Fibroblast of lung (primary cell): ENCODE data around the gene GLB1L. TPM values are rescaled to one million over a fixed set of nuclear protein-coding genes. Genes with fewer than 3 reads are reported as not detected.
"Not testable (repeated sequence)": the region's sequence is repeated elsewhere in the genome, so short reads cannot be mapped to it uniquely, and the experiment has no call there.

Source experiments
- DNase-seq, 2 donors: peaks; one replicate each; pipeline versions ENCODE4 v3.0.0 to v3.0.0-alpha.2; 2010; ENCODE audit warnings: low read depth in 2 of 2
- H2AFZ ChIP-seq: 2 replicates; pipeline ENCODE4 v1.5.1; 2012; ENCODE audit warnings: low read length, control low read depth, inconsistent platforms
- H3K27ac ChIP-seq: 2 replicates; pipeline ENCODE4 v1.5.1; 2011; ENCODE audit warnings: low read length, control low read depth; ENCODE audit not compliant: insufficient read depth
- H3K27me3 ChIP-seq: 2 replicates; pipeline ENCODE4 v1.5.1; 2011; ENCODE audit warnings: mild to moderate bottlenecking, low read length; ENCODE audit not compliant: control insufficient read depth, insufficient read depth
- H3K36me3 ChIP-seq: 2 replicates; pipeline ENCODE4 v1.5.1; 2011; ENCODE audit warnings: low read length; ENCODE audit not compliant: control insufficient read depth, insufficient read depth
- H3K4me1 ChIP-seq: 2 replicates; pipeline ENCODE4 v1.5.1; 2011; ENCODE audit warnings: low read length; ENCODE audit not compliant: control insufficient read depth, insufficient read depth; ENCODE audit errors: extremely low read depth
- H3K4me2 ChIP-seq: 2 replicates; pipeline ENCODE4 v1.5.1; 2011; ENCODE audit warnings: low read length, control low read depth; ENCODE audit not compliant: insufficient read depth; ENCODE audit errors: extremely low read depth
- H3K4me3 ChIP-seq, 4 experiments: fragments of 200-600 bp in 1 of 4; sonication (generic) in 1 of 4; replicated peaks in 1 of 4; 2 replicates each; pipeline ENCODE4 v1.5.1; 2011 to 2016; ENCODE audit warnings: low read length in 4 of 4, low read depth in 3 of 4, mild to moderate bottlenecking in 3 of 4, control low read depth in 2 of 4, inconsistent platforms in 1 of 4, mixed read lengths in 1 of 4; ENCODE audit not compliant: insufficient read depth in 1 of 4; ENCODE audit errors: control extremely low read depth in 1 of 4
- H3K79me2 ChIP-seq: 2 replicates; pipeline ENCODE4 v1.5.1; 2012; ENCODE audit warnings: mild to moderate bottlenecking, low read length, inconsistent platforms; ENCODE audit not compliant: control insufficient read depth, insufficient read depth
- H3K9ac ChIP-seq: 2 replicates; pipeline ENCODE4 v1.5.1; 2011; ENCODE audit warnings: mild to moderate bottlenecking, low read length, control low read depth; ENCODE audit not compliant: insufficient read depth
- H3K9me3 ChIP-seq: 2 replicates; pipeline ENCODE4 v1.5.1; 2012; ENCODE audit warnings: low read depth, low read length; ENCODE audit not compliant: control insufficient read depth, insufficient read depth
- H4K20me1 ChIP-seq: 2 replicates; pipeline ENCODE4 v1.5.1; 2011; ENCODE audit warnings: low read length; ENCODE audit not compliant: control insufficient read depth, insufficient read depth; ENCODE audit errors: extremely low read depth
- CTCF ChIP-seq, 2 donors: IDR thresholded peaks in 1 of 2; conservative IDR thresholded peaks in 1 of 2; 1 replicate in 1 of 2; 2 replicates in 1 of 2; pipeline ENCODE4 v1.5.1; 2011 to 2012; ENCODE audit warnings: low read length in 2 of 2, control low read depth in 1 of 2, inconsistent platforms in 1 of 2, low read depth in 1 of 2, mild to moderate bottlenecking in 1 of 2
- EZH2 ChIP-seq: IDR thresholded peaks from 2 replicates; pipeline ENCODE4 v1.5.1; 2012; ENCODE audit warnings: low read length, control low read depth, mild to moderate bottlenecking; ENCODE audit errors: missing control alignments
- polyA plus RNA-seq, 2 donors: library from polyadenylated mRNA; depleted of rRNA in 1 of 2; stranded (reverse) in 1 of 2; unstranded in 1 of 2; fragments of >200 nt; gene quantifications; 2 replicates each; pipeline ENCODE4 v1.2.1, GENCODE V29; 2011 to 2012; ENCODE audit warnings: missing spikeins in 1 of 2
- total RNA-seq: library from RNA; depleted of rRNA; stranded (reverse); fragments of >200 nt; gene quantifications from 2 replicates; pipeline ENCODE4 v1.2.1, GENCODE V29; 2014

GLB1L gene
- total and polyA plus RNA-seq, 2 donors (not counting 1 experiment from before 2014, with no cell fraction given): 12.8 to 28.2 TPM

- Histone ChIP-seq H3K27ac (no peak overlapping the region), H3K4me1 (peaks cover 11% of the 10 kb centered on the region), H2AFZ (no peak overlapping the region), H3K4me3 (no peak overlapping the region), H3K9ac (no peak overlapping the region), H3K9me3 (no peaks in the 10 kb centered on the region), H3K27me3 (no peaks in the 10 kb centered on the region), H3K4me2 (peak overlapping the region; percentile 6), H3K36me3 (peaks cover 8% of the 10 kb centered on the region), H4K20me1 (no peaks in the 10 kb centered on the region), H3K79me2 (no peaks in the 10 kb centered on the region)
- no peak for TF ChIP-seq EZH2
- TF ChIP-seq CTCF (conservative IDR thresholded peaks at IDR 0.05 in 1 of 2, IDR thresholded peaks at IDR 0.05 in 1 of 2; ENCODE audit: low read depth in 1 of 2, low read length in 2 of 2): no peak
- no peak for DNase-seq
Measured at GRCh38 chr2:219289195-219289536, 43.9 kb upstream of the GLB1L start.

GRCh38 chr2:219287580-219288265, 42.5 kb upstream of the GLB1L start:
- no peaks in the 10 kb centered on the region for H3K79me2 ChIP-seq

DNA sequence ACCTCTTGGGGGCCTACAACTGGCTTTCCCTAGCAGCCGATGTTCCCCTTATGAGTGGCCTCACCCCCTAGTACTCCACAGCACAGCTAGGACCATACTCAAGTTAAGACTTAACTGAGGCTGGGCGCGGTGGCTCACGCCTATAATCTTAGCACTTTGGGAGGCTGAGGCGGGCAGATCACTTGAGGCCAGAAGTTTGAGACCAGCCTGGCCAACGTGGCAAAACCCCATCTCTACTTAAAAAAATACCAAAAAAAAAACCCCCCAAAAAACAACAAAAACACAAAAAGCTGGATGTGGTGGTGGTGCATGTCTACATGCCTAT, 41.8 kb upstream of the GLB1L start:
- not testable (repeated sequence) for H3K79me2 ChIP-seq, H3K9me3 ChIP-seq, H3K4me2 ChIP-seq

More at GRCh38 chr2:219287580-219288265, 42.5 kb upstream of the GLB1L start:
- no peak for DNase-seq
- Histone ChIP-seq H3K9me3 (no peaks in the 10 kb centered on the region), H3K9ac (no peak overlapping the region), H3K36me3 (peaks cover 15% of the 10 kb centered on the region), H3K4me1 (peaks cover 11% of the 10 kb centered on the region), H3K27me3 (no peaks in the 10 kb centered on the region), H2AFZ (no peak overlapping the region), H3K27ac (no peak overlapping the region), H4K20me1 (no peaks in the 10 kb centered on the region), H3K4me3 (no peak overlapping the region), H3K4me2 (no peak overlapping the region)
- TF ChIP-seq EZH2 (no peak), CTCF (conservative IDR thresholded peaks at IDR 0.05 in 1 of 2, IDR thresholded peaks at IDR 0.05 in 1 of 2; ENCODE audit: low read depth in 1 of 2, low read length in 2 of 2) (no peak)

More for the DNA sequence above, 41.8 kb upstream of the GLB1L start:
- not testable (repeated sequence) for H4K20me1 ChIP-seq, DNase-seq, H3K27me3 ChIP-seq, H3K4me3 ChIP-seq, H2AFZ ChIP-seq, H3K9ac ChIP-seq, H3K27ac ChIP-seq
- H3K4me1 ChIP-seq: peaks cover 11% of the 10 kb centered on the region
- peaks cover 17% of the 10 kb centered on the region for H3K36me3 ChIP-seq
